GM19328 (cell line): Measurements from ENCODE around the gene FBXL14.

Experiments
- ATAC-seq: cut with Tn5 transposase; IDR thresholded peaks from one replicate; pipeline ENCODE4 v1.9.1; 2021; ENCODE audit warnings: mild to moderate bottlenecking, moderate library complexity; ENCODE audit not compliant: unreplicated experiment

Gene FBXL14, protein sequence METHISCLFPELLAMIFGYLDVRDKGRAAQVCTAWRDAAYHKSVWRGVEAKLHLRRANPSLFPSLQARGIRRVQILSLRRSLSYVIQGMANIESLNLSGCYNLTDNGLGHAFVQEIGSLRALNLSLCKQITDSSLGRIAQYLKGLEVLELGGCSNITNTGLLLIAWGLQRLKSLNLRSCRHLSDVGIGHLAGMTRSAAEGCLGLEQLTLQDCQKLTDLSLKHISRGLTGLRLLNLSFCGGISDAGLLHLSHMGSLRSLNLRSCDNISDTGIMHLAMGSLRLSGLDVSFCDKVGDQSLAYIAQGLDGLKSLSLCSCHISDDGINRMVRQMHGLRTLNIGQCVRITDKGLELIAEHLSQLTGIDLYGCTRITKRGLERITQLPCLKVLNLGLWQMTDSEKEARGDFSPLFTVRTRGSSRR

DNA sequence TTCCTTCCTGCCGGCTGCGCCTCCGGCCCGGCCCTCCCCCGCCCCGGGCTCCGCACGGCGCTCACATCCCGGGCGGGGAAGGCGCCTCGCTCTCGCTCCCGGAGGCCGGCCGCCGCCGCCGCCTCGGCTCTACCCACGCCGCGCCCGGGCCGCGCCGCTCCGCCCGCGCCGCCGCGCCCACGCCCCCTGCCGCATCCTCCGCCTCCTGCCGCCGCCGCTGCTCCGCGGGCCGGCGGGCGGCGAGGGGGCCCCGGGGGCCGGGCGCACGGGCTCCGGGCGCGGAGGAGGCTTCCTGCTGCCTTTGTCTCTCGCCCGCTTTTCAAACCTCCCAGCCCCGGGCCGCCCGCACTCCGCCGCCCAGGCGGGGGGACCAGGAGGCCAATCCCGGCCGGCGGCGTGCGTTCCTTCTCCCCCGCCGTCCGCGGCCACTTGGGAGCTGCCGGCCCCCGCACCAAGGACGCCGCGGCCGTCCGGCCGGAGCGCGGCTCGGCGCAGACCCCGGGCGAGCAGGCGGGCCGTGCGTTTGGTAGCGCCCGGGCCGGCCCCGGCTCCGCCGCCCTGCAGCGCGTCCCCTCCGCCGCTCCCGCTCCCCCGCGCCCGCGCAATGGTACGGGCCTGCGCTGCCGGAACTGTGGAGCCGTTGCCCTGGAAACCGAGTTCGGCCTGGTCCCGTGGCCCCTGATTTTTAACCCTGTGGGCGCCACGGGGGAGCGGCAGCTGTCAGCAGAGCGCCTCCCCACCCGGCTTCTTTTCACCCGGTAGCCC, at the start of gene FBXL14:
FBXL14 (minus strand) TSS at position 321 of the 765 bp plus-strand sequence. CDS start 515 bp downstream, outside the sequence.
- ATAC-seq: peak; percentile 57

DNA sequence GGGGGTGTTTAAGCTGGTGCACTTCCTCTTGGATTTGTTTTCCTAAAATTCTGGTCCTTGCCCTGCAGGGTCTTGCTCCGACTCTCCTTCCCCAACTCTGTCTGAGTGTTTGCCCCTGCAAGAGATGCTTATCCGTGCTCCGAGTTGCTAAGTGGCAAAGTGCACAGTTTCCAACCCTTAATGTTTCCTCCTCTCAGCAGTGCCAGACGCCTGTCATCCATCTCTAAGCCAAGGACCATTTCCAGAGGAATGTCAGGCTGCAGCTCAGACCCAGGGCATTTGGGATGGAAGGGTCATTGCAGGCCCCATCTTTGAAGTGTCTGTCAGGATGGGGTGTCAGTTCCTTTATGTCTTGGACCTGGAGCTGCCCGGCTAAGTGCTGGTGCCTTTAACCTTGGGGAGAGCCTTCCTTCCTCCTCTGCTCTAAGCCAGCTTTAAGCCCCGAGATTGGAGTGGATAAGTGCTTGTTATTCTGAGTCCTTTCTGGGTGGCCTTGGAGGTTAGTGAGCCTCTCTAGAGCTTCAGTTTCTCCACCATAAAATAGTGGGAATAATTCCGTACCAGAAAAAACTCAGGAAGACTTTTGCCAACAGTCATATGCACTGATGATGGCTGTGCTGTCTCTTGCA, 49.6 kb upstream of the FBXL14 start:
- no peak for ATAC-seq

- no peak for ATAC-seq
These were observed 48.7 kb upstream of the FBXL14 start for GRCh38 chr12:1643043-1643442.

DNA sequence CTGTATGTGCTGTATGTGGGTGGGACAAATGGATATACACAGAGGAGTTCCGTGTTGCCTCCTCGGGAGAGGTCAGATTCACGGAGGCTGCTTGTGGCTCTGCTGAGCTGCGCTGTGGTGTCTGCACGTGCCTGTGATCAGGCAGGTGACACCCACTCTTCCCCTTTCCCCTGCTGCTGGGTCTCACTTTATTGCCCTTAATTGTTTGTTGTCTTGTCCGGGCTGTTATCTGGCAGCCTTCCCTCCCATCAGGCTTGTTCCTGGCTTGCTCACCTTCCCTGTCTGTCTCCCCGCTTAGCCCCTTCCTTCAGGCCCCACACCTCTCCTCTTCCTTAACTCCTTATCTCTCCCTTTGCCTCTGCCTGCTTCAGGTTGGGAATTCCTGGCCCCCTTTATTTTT, 48.1 kb upstream of the FBXL14 start:
- no peak for ATAC-seq

- ATAC-seq: no peak
These were observed 46.2 kb upstream of the FBXL14 start for GRCh38 chr12:1640328-1641234.

DNA sequence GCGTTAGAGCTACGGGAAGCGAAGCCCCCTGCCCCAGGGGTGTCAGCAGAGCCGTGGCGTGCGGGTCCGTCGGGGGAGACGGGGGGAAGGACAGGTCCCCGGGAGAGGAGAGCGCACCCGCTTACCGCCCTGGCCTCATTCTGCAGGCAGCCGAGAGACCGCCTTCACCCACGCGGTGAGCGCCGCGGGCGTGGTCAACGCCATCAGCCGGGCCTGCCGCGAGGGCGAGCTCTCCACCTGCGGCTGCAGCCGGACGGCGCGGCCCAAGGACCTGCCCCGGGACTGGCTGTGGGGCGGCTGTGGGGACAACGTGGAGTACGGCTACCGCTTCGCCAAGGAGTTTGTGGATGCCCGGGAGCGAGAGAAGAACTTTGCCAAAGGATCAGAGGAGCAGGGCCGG, 45.2 kb upstream of the FBXL14 start:
- ATAC-seq: no peak

- ATAC-seq: no peak
These were observed 43.8 kb upstream of the FBXL14 start for GRCh38 chr12:1638203-1638602.

DNA sequence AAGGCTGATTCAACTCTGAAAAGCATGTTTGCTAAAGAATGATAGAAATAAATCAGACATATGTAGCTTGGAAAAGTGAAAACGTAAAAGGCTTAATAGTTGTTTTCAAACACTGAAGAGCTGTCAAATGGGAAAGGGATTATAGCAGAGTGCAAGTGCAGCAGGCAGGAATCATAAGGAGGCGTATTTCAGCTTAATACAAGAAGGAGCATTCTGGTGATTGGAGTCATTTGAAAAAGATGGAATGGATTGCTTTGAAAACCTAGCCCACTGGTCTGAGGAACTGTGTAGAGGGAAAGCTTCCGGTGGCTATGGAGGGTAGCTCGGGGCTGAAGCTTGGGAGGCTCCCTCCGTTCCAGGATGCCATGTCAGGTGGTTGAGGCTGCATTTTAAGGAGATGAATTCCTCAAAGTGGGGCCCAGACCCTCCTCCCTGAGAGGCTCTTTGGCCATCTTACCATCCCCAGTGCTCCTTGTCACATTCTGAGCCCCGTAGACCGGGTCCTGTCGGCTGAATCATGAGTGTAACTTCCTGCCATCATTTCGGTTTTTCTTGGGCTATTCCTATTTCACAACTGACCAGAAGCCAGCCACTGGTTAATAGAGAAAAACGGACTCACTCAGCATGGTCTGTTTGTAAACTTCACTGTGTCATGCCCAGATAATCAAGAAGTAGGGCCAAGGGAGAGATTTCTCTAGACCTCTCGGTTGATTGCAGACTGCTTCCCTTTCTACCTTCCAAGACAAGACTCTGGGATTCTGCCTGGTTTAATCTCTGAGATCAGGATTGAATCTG, 41.1 kb upstream of the FBXL14 start:
- ATAC-seq: no peak

GRCh38 chr12:1634590-1635191, 40.3 kb upstream of the FBXL14 start:
- no peak for ATAC-seq

DNA sequence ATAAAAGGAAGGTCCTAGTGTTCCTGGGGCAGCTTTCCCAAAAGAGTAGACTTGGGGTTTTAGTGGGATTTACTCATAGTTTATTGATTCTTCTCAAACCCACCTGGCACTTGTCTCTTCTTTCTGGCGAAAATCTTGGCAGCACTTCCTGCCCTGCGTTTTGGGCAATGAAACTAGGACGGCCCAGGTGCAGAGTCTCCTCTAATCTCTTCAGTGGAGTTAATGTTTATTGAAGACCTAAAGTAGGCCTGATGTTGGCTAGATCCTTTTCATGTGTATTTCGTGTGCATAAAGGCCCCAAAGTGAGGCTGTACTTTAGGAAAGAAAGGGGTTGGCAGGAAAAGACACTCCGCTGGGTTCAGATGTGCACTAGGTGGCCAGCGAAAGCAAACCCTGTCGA, 39.8 kb upstream of the FBXL14 start:
- no peak for ATAC-seq

GRCh38 chr12:1633459-1633858, 39.1 kb upstream of the FBXL14 start:
- ATAC-seq: no peak

- no peak for ATAC-seq
These were observed 38.3 kb upstream of the FBXL14 start for GRCh38 chr12:1632702-1633101.

GRCh38 chr12:1630827-1631591, 36.6 kb upstream of the FBXL14 start:
- no peak for ATAC-seq

DNA sequence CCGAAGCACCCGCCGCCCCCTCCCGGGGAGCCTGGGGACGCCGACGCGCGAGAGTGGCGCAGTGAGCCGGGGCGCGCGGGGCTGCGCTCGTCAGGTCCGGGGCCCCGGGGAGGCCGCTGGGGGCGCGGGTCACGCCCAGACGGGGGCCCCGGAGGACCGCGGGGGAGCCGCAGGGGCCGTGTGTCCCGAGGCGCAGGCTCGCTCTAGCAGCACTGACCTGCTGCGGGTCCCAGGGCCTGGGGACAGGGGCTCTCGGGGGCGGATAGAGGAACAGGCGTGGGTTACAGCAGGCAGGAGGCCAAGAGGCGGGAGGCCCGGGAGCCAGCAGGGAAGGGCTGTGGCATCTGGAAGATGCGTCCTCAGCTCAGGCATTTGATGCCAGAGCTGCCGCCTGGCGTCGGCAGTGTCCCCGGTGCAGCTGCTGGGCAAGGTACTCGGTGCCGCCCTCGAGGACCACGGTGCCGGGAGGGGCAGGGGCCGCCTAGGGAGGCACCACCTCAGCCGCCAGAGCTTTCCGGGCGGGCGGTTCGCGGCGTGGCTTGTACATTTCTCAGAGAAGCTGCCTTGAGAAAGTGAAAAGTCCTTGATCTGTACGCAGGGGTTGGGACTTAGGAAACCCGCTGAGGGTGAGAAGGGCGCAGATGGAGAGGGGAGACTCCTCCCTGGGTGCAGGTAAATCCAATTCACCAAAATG, 35.9 kb upstream of the FBXL14 start:
- ATAC-seq: no peak

DNA sequence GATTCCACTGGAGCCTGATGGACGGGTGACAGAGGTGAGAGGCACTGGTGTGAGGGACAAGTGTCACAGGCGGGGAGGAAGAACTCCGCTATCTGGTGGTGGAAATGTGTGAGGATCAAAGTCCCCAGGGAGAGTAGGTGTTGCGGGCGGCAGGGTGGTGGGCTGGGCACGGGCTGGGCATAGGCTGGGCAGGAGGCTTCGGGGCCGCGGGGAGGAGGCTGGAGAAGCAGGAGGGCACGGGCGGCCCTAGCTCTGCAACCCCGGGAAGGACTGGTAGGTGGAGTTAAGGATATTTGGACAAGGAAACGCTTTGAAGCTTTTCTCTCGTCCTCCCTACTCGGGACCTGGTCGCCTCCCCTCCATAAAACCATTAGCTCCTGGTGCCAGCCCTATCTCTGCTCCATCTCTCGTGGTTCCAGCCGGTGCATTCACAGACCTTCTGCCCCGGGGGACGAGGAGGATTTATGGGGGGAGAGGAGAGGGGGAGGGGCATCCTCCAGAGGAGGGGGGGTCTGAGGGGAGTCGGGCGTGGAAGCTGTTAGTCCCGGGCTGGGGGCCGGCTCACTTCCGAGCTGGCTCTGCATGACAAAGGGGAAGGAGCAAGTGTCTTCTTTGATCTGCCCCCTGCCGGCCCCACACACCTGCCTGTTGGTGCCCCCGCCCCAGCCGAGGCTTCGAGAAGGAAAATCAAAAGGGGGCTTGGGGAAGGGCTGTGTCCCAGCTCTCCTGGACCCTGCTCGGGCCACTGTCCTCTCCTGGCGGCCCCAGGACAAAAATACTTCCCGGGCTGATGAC, 35.2 kb upstream of the FBXL14 start:
- ATAC-seq: no peak

DNA sequence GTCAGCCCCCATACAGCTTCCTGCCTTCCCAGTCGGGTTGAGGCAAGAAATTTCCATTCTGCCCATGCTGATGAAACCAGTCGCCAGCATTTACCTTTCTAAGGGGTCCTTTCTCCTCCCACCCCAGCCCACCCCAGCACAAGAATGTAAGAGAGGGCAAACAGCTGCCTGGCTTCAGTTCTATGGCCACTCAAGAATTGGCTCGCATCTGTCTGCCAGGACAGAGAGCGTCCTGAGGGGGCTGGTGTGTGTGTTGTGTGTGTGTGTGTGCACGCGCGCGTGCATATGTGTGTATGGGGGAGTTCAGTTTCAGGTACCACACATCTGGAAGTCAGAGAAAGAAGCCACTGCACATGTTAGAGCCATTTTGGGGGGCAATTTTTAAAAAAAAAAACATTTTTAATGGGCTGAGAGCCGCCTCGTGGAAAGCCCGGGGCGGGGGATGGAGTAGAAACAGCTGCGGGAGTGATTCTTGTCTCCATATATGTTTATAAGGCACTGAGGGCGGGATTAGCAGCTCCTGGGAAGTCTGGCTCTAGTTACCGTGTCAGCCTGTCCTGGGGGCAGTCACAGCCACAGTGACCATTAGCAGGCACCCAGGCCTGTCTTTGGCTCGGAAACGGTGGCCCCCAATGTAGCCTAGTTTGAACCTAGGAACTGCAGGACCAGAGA, 34.4 kb upstream of the FBXL14 start, which contains the start of gene WNT5B:
WNT5B (plus strand) TSS at position 566 of the 672 bp plus-strand sequence. CDS start 2,124 bp downstream, outside the sequence.
- ATAC-seq: no peak

DNA sequence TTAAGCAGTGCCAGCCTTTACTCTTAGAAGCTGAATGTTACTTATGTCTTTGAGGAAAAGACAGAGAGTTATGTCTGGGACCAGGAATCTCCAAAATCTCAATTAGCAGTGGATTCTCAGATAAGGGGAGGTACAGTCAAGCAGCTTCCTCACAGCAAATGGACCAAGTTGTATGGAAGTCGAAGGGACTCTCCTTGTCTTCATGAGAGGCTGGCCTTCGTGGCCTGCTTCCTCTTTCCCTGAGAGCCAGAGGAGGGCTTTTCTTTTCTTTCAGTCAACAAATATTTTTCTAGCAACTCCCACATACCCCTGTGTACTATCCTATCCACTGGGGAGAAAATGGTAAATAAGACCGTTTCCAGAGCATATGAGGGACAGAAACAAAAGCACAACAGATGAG, 28.0 kb upstream of the FBXL14 start:
- no peak for ATAC-seq
